Ishikawa (cell line): ENCODE measurements around the gene C10orf62.

Source experiments
- CEBPB ChIP-seq: IDR thresholded peaks from 2 replicates; pipeline ENCODE4 v1.6.1; 2012
- CREB1 ChIP-seq: IDR thresholded peaks from 2 replicates; pipeline ENCODE4 v1.6.1; 2012; ENCODE audit warnings: low read depth
- EGR1 ChIP-seq: IDR thresholded peaks from 2 replicates; pipeline ENCODE4 v1.6.1; 2012
- EP300 ChIP-seq: IDR thresholded peaks from 2 replicates; pipeline ENCODE4 v1.6.1; 2012; ENCODE audit warnings: borderline replicate concordance
- FOXM1 ChIP-seq: IDR thresholded peaks from 2 replicates; pipeline ENCODE4 v1.6.1; 2012; ENCODE audit warnings: low read depth, borderline replicate concordance
- MAX ChIP-seq: IDR thresholded peaks from 2 replicates; pipeline ENCODE4 v1.6.1; 2012
- NFIC ChIP-seq: IDR thresholded peaks from 2 replicates; pipeline ENCODE4 v1.6.1; 2012
- RAD21 ChIP-seq: IDR thresholded peaks from 2 replicates; pipeline ENCODE4 v1.6.1; 2012; ENCODE audit warnings: low read depth
- REST ChIP-seq: IDR thresholded peaks from 2 replicates; pipeline ENCODE4 v1.6.1; 2012; ENCODE audit warnings: low read depth, mild to moderate bottlenecking
- TAF1 ChIP-seq: IDR thresholded peaks from 2 replicates; pipeline ENCODE4 v1.6.1; 2012; ENCODE audit warnings: low read depth, mild to moderate bottlenecking
- TCF12 ChIP-seq: IDR thresholded peaks from 2 replicates; pipeline ENCODE4 v1.6.1; 2012; ENCODE audit warnings: low read depth
- TEAD4 ChIP-seq: IDR thresholded peaks from 2 replicates; pipeline ENCODE4 v1.6.1; 2012
- USF1 ChIP-seq: IDR thresholded peaks from 2 replicates; pipeline ENCODE4 v1.6.1; 2012
- YY1 ChIP-seq: IDR thresholded peaks from 2 replicates; pipeline ENCODE4 v1.6.1; 2012; ENCODE audit warnings: low read depth
- ZBTB7A ChIP-seq: IDR thresholded peaks from 2 replicates; pipeline ENCODE4 v1.6.1; 2012; ENCODE audit warnings: low read depth

C10orf62 gene

GRCh38 chr10:97567891-97568290 is 21.6 kb upstream of the C10orf62 start:
- no peak for TF ChIP-seq MAX
- no peak for TF ChIP-seq USF1
- no peak for TF ChIP-seq NFIC
- no peak for TF ChIP-seq TEAD4
- no peak for TF ChIP-seq CEBPB
- TF ChIP-seq TAF1, result no peak
- TF ChIP-seq REST, result no peak
- no peak for TF ChIP-seq EGR1
- no peak for TF ChIP-seq EP300
- TF ChIP-seq CREB1, result no peak
- no peak for TF ChIP-seq YY1

GRCh38 chr10:97570146-97570788 is 19.3 kb upstream of the C10orf62 start:
- no peak for TF ChIP-seq TEAD4
- no peak for TF ChIP-seq CREB1
- TF ChIP-seq FOXM1, result no peak

- no peak for TF ChIP-seq MAX
- no peak for TF ChIP-seq ZBTB7A
- no peak for TF ChIP-seq TAF1
- TF ChIP-seq YY1, result no peak
- no peak for TF ChIP-seq REST
- TF ChIP-seq EGR1, result no peak
- TF ChIP-seq CREB1, result no peak
- TF ChIP-seq NFIC, result no peak
- TF ChIP-seq CEBPB, result no peak
- TF ChIP-seq FOXM1, result no peak
- TF ChIP-seq RAD21, result no peak
- no peak for TF ChIP-seq TCF12
- no peak for TF ChIP-seq TEAD4
- TF ChIP-seq USF1, result no peak
- TF ChIP-seq EP300, result no peak
Observed at GRCh38 chr10:97570789-97571471, 18.6 kb upstream of the C10orf62 start.

GRCh38 chr10:97571622-97572021 is 17.9 kb upstream of the C10orf62 start:
- TF ChIP-seq USF1 (no peak), YY1 (no peak), CEBPB (no peak), TEAD4 (0 out of 2 replicates have a peak, but pooled peaks have one; percentile 25)

- no peak for TF ChIP-seq REST
- peak; percentile 65 for TF ChIP-seq MAX
- TF ChIP-seq RAD21, result peak; percentile 96
- peak; percentile 81 for TF ChIP-seq CEBPB
- TF ChIP-seq NFIC, result peak; percentile 73
Observed at GRCh38 chr10:97572214-97572989, 17.1 kb upstream of the C10orf62 start, which contains the start of gene ANKRD2. ANKRD2 (plus strand) TSS chr10:97572779; CDS start chr10:97572789, 10 bp downstream.
